ENCODE measurements around the gene ZMIZ1.

GRCh38 chr10:79179957-79180309 is 111.2 kb downstream of the ZMIZ1 start:
- TF ChIP-seq, protein P1, sequence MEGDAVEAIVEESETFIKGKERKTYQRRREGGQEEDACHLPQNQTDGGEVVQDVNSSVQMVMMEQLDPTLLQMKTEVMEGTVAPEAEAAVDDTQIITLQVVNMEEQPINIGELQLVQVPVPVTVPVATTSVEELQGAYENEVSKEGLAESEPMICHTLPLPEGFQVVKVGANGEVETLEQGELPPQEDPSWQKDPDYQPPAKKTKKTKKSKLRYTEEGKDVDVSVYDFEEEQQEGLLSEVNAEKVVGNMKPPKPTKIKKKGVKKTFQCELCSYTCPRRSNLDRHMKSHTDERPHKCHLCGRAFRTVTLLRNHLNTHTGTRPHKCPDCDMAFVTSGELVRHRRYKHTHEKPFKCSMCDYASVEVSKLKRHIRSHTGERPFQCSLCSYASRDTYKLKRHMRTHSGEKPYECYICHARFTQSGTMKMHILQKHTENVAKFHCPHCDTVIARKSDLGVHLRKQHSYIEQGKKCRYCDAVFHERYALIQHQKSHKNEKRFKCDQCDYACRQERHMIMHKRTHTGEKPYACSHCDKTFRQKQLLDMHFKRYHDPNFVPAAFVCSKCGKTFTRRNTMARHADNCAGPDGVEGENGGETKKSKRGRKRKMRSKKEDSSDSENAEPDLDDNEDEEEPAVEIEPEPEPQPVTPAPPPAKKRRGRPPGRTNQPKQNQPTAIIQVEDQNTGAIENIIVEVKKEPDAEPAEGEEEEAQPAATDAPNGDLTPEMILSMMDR (conservative IDR thresholded peaks at IDR 0.05; ENCODE audit: low read depth in 2 of 2), result no peak
- TF ChIP-seq POLR2AphosphoS5 (IDR thresholded peaks at IDR 0.05; ENCODE audit: low read depth) (no peak), EZH2 (IDR thresholded peaks at IDR 0.05; ENCODE audit: low read depth, unreplicated experiment) (no peak)

Measured in GM23338 (cell line).